GM19025 (cell line): Measurements from ENCODE around the gene LRFN5.
"Not testable (repeated sequence)": the region's sequence is repeated elsewhere in the genome, so short reads cannot be mapped to it uniquely, and the experiment has no call there.

ENCODE experiments used
- ATAC-seq: cut with Tn5 transposase; IDR thresholded peaks from one replicate; pipeline ENCODE4 v1.9.1; 2021; ENCODE audit warnings: mild to moderate bottlenecking, low read depth, moderate library complexity; ENCODE audit not compliant: unreplicated experiment

Gene LRFN5

DNA sequence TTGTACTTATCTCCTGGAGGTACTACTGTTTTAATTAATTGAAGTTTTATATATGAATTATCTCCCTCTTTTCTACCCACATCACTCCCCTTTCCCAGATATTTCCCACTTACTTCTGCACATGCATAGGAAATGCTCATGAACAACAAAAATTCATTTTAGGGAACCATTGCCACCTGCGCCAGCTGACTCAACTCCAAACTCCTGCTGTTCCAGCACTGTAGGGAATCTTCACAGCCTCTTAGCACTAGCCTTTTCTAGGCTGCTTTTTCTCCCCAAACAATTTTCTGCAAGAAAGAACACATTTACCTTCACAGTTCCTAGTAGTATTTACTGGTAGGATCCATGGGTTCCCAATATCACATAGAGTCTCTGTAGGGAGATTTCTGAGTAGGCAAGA lies 268.4 kb downstream of the LRFN5 start:
- no peak for ATAC-seq

DNA sequence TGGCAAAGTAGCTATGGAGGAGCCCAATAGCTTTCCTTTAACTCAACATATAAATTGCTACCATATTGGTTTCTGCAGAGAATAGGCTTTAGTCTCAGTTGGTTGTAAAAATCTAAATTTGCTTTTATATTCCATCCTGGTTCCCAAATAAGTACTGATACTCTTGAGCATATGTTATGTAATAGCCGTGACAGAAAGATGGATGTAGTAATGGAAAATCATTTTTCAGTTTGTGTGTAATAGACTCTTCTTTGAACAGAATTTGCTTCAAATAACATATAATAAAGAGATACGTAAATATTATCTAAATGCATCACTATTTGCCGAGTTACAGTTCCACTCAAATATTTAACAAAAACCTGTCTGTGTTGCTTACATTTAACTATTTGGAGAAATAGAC lies 271.6 kb downstream of the LRFN5 start:
- ATAC-seq: no peak

DNA sequence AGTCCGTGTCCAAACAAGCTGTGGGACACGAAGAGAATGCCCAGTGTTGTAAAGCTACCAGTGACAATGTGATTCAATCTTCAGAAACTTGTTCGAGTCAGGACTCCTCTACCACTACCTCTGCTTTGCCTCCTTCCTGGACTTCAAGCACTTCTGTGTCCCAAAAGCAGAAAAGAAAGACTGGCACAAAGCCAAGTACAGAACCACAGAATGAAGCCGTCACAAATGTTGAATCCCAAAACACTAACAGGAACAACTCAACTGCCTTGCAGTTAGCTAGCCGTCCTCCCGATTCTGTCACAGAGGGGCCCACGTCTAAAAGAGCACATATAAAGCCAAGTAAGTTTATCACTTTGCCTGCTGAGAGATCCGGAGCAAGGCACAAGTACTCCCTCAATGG lies 284.9 kb downstream of the LRFN5 start:
- no peak for ATAC-seq

DNA sequence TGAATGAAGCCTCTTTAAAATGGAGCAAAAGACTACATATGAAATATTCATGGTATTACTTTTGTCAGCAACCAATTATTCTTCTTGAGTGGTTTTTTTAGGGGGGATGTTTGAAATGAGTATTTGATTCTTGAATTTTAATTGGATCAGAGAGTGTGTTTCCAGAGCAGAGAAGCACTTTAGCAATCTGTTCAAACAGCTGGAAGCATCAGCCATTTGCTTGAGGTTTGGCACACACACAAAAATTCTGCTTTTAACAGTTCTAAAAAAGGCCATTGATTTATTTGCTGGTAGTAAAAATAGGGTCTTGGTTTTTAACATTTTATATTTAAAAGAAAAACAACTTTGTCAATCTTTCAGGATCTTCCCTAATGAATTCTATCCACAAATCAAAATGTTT lies 292.7 kb downstream of the LRFN5 start:
- ATAC-seq: no peak

DNA sequence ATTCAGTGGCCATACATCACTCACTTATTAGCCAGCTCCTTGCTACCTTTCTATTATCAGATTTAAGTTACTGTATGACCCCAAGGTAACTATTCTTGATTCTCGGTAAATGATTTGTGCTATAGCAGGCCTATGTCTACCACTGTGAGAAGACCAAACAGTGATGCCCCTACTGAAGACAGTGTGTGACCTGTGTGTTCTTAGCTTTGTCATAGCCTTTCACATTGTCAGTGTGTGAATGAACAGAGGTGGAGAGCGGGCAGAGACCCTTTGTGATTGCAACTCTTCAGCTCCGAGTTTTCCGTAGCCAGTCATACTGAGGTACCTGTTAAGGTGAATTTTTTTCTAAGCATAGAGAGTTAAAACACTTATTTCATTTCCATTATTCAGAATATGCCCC lies 294.0 kb downstream of the LRFN5 start:
- no peak for ATAC-seq

DNA sequence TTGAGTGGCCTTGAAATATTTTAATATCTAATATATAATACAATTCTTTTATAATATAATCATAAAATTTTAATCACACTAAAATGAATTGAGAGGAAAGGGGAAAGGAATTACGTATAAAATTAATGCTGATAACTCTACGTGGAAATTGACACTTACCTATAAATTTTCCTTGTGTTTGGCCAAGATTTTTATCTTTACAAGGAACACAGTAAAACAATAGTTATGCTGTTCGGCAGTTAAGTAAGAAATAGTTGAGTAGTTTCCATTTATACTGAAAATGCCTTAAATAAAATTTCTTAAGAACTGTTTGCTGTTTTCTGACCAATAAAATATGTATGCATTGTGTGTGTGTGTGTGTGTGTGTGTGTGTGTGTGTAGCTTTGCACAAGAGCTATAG lies 294.4 kb downstream of the LRFN5 start:
- no peak for ATAC-seq

DNA sequence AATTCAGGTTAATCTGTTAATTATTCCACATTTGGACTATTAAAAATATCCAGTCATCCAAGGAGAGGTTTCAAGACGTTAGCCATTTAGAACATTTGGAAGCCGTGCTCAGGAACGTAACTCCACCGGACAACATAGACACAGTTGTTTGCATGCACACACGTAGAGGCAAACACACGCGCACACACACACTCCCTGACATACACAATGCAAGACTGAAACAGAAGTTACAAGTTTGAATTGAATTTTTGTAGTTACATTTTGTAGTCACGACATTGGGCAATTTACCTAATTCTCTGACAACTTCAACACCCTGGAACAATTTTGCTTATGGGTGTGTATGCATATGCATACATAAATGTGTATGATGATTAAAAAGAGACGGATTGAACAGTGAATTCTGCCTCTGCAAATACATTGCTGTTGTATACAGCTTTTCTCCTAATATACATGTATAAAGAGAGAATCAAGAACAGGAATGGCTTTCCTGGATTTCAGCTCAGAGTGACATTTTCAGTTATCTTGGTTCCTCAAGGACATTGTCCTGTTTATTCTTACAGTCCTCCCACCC lies 298.8 kb downstream of the LRFN5 start:
- ATAC-seq: no peak

DNA sequence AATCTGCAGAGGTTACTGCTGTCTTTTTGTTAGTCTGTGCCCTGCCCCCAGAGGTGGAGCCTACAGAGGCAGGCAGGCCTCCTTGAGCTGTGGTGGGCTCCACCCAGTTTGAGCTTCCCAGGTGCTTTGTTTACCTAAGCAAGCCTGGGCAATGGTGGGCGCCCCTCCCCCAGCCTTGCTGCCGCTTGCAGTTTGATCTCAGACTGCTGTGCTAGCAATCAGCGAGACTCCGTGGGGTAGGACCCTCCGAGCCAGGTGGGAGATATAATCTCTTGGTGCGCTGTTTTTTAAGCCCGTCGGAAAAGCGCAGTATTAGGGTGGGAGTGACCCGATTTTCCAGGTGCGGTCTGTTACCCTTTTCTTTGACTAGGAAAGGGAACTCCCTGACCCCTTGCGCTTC lies 304.5 kb downstream of the LRFN5 start:
- not testable (repeated sequence) for ATAC-seq

DNA sequence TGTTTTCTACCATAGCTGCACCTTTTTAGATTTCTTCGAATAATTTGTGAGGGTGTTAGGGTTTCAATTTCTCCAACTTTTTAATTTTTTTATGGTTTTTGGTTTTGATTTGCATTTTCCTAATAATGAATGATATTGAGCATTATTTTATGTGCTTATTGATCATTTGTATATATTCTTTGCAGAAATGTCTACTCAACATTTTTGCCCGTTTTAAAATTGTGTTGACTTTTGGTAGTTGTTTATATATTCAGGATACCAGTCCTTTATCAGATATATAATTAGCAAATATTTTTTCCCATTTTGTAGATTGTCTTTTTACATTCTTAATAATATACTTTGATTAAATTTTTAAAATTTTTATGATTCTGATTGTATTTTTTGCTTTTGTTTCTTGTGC lies 306.7 kb downstream of the LRFN5 start:
- ATAC-seq: no peak

DNA sequence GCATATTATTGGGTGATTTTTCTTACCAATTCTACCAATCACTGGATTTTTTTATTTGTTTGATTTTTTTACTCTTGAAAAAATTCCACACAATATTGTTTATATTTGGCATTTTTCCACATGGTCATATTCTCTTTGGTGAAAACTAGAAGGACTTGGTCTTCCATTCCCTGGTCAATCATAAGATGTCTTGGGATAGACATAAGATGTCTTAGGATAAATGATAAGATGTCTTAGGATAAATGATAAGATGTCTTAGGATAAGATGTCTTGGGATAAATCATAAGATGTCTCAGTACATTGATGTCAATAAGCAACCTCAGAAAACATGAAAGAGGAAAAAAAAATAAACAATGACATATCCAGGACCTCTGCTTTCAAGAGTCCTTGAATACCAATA lies 309.1 kb downstream of the LRFN5 start:
- no peak for ATAC-seq

DNA sequence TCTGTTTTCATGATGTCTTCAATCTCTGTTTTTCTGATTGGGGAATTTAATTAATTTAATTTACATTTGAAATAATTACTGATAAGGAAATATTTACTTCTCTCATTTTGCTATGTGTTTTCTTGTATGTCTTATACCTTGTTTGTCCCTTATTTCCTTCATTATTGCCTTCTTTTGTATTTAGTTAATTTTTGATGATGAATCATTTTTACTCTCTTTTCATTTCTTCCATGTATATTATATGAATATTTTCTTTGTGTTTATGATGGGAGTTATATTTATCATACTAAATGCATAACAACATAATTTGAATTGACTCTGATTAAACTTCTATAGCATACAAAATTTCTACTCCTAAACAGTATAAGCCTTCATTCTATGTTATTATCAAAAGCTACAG lies 309.6 kb downstream of the LRFN5 start:
- no peak for ATAC-seq

DNA sequence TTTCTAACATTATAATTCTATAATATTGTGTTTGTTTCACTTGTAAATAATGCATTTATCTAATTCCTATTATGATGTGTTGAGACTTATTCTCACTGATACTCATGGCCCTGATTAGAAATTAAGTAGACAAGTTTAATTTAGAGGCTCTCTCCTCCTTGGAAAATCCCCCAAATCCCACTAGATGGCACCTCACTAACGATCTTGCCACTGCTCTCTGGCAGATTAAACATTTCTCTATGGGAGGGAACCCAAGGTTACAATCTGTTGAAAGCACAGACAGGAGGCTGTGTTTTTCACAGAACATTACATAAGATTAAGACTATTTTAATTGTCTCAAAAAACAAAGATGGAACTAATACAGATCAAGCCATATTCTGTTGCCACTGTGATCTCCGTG lies 318.7 kb downstream of the LRFN5 start:
- ATAC-seq: no peak

DNA sequence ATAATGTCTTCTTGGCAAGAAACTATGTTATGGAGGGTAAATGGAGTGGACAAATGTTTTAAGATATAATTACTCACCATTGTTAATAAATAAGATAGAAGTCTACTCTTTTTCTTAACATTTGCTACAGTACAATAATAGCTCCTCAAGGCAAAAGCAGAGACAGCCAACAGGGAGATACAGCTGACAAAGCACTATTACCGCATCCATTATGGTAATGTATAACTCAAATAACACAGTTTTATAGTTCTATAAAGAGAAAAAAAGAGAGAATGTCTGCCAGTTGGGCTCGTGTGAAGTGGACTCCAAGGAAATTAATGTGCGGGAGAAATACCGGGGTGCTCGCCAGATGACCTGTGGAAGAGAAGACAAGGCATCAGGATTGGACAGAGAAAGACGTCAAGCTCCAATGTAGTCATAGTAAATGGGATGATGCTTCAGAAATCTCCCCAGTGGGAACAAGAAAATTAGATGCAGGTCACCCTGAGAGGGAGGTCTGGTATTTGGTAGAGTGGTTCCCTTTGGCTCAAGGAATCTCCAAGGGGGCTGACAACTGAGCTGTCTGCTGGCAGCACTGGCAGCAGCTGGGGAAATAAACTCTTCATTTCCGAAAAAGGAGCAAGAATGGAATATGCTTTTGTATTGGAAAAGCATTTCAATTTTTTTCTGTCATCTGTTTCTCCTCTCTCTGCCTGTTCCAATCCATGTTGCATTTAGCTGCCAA lies 343.9 kb downstream of the LRFN5 start:
- ATAC-seq: no peak
